Measurements from ENCODE around the gene BACH2.
"Not testable (repeated sequence)": the region's sequence is repeated elsewhere in the genome, so short reads cannot be mapped to it uniquely, and the experiment has no call there.

Gene BACH2

GRCh38 chr6:90183587-90184333 is 112.9 kb downstream of the BACH2 start:
- no peak for DNase-seq (ENCODE audit: low spot score)

DNA sequence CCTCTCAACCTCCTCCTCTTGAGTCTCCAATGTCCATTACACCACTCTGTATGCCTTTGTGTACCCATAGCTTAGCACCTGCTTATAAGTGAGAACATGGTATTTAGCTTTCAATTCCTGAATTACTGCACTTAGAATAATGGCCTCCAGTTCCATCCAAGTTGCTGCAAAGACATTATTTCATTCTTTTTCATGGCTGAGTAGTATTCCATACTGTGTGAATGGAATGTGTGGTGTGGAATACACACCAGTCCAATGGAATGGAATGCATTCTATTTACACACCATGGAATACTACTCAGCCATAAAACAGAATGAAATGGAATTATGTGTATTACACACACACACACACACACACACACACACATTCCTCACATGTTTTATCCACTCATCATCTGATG is 116.1 kb downstream of the BACH2 start:
- DNase-seq (ENCODE audit: low spot score), result no peak

GRCh38 chr6:90179190-90180169 is 117.2 kb downstream of the BACH2 start:
- no peak for DNase-seq (ENCODE audit: low spot score)

DNA sequence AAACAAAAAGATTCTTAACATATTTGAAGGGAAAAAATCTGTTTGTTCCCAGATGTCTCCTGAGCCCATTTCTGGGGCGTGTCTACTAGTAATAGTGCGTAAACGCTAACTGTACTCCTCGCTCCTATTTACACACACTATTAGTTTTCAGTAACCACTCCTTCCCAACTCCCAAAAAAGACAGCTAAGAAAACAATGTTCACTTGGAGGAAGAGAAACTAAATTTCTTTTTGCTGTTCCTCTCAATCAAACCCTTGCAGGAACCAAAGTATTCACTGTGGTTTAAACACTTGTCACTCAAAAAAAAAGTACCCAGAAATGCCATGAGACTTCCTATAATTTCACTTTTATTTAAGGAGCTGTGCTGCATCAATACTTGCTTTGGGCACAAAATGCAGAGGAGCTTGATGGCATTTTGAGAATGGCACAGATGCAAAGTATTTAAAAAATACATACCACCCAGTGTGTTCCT is 118.2 kb downstream of the BACH2 start:
- no peak for DNase-seq (ENCODE audit: low spot score)

GRCh38 chr6:90177544-90178383 is 118.9 kb downstream of the BACH2 start:
- no peak for DNase-seq (ENCODE audit: low spot score)

DNA sequence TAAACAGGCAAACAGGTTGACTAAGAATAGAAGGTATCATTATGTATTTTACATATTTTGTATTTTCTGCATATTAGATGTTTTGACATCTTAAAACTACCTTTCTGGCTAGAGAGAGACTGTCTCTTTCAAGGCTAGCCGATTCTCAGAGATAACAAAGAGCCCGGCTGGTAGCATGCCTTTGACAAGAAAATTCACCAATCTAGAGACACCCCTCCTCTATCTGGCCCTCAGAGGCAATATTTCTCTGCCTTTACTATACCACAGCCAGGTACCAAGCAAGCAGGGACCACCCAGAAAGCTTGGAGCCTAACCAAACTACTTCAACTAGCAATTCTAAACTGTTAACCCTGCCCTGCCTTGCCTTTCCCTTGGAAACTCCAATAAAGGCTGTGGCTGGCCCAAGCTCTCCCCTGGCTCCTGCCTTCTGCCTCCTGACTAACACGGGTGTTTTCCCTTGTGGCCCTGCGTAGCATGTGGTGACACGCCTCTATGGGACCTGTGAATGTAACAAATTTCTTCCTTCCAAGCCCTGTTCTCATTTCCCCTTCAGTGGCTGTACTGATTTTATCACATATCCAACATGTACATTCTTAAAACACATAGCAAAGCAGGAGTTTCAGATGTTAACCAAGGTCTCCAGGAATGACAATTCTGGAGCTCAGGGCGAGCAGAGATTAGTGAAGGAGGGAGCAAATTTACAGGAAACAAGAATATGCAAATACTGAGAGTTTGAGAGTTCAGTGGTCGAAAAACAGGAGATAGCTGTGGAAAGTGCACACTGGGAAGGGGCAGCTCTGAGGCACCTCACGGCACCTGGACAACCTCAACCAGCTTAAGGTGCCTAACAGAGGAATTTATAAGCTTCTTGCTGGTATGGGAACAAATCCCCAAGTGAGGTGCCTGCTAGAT is 120.8 kb downstream of the BACH2 start:
- no peak for DNase-seq (ENCODE audit: low spot score)

DNA sequence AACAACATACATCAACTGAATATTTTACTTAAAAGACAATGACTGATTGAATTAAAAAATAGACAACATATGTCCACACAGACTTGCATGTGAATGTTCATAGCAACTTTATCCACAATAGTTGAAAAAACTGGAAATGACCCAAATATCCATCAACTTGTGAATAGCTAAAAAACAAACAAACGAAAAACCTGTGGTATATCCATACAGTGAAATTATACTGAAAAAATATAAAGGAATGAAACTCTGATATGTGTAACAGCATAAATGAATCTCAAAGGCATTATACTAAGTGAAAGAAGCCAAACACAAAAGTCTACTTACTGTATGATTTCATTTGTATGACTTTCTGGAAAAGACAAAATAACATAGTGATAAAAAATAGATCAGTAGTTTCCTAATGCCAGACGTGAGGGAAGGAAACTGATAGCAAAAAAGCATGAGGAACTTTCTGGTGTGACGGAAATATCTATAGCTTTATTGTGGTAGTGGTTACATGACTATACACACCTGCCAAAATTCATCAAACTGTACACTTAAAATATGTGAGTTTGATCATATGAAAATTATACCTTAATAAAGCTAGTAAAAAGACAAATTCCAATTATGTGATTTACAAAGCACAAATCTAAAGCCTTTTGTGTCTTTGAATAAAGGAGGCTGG is 123.2 kb downstream of the BACH2 start:
- no peak for DNase-seq (ENCODE audit: low spot score)

GRCh38 chr6:90170601-90171000 is 126.0 kb downstream of the BACH2 start:
- DNase-seq (ENCODE audit: low spot score), result no peak

DNA sequence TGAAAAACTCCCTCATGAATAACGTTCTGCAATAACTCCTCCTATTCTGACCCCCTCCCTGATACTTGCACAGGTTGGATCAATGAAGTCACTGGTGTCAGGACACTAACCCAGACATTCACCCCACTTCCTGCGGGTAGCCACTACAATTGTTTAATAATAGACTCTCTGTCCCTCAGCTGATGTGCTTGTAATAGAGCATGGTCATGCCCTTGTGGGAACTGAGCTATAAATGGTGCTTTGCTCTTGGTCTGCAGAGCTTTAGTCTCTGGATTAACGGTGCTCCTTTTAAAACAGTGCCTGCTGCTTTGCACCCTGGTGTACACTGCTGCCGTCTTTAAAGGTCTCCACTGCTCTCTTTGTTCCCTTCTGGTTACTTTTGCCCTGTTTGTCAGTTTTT is 127.3 kb downstream of the BACH2 start:
- DNase-seq (ENCODE audit: low spot score), result no peak

DNA sequence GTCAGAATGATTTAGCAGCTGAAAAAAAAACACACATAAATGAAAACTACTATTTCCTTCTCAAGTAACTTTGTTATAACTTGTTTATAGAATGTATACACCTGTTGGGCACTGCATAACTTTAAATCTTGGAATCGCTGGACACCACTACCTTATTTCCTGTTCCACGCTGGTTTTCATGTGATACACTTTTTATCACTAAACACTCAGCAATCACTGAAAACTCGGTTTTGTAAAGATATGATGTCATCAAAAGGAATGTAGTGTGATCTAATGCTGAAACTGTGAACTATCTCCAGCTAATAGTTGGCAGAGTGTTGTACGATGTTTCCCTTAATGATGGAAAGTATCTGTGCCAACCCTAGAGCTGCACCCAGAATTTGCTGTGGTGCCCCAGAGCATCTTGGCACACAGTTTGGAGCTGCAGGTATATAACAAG is 127.9 kb downstream of the BACH2 start:
- DNase-seq (ENCODE audit: low spot score), result peak; percentile 41

DNA sequence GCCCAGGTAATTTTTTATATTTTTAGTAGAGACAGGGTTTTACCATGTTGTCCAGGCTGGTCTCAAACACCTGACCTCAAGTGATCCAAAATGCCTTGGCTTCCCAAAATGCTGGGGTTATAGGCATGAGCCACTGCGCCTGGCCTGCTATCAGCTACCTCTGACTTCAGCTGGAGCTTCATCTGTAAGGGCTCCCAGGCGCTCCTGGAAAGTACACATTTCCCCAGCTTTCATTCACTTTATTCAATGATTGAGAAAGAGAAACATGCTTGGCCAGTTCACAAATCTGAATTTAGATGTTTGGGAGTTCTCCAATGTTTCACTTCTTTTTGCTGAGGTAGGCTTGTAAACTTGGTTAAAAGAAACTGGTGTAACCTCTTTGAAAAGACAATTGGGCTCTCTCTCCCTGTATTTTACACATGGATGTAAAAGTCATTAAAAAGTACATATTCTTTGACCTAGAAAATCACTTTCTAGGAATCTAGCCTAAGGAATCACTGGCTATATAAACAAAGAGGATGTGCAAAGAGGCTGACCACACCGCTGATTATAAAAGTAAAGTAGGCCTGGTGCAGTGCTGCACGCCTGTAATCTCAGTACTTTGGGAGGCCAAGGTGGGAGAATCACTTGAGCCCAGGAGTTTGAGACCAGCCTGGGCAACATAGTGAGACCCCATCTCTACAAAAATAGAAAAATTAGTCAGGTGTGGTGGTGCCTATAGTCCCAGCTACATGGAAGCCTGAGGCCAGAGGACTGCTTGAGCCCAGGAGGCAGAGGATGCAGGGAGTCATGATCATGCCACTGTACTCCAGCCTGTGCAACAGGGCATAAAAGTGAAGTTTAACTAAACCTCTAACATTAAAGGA is 128.9 kb downstream of the BACH2 start:
- no peak for DNase-seq (ENCODE audit: low spot score)

DNA sequence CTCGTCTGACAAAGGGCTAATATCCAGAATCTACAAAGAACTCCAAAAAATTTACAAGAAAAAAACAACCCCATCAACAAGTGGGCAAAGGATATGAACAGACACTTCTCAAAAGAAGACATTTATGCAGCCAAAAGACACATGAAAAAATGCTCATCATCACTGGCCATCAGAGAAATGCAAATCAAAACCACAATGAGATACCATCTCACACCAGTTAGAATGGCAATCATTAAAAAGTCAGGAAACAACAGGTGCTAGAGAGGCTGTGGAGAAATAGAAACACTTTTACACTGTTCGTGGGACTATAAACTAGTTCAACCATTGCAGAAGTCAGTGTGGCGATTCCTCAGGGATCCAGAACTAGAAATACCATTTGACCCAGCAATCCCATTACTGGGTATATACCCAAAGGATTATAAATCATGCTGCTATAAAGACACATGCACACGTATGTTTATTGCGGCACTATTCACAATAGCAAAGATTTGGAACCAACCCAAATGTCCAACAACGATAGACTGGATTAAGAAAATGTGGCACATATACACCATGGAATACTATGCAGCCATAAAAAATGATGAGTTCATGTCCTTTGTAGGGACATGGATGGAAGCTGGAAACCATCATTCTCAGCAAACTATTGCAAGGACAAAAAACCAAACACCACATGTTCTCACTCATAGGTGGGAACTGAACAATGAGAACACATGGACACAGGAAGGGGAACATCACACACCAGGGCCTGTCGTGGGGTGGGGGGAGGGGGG is 130.3 kb downstream of the BACH2 start:
- DNase-seq (ENCODE audit: low spot score), result not testable (repeated sequence)

- DNase-seq (ENCODE audit: low spot score), result no peak
These were observed 133.8 kb downstream of the BACH2 start for GRCh38 chr6:90162648-90163387.

- DNase-seq (ENCODE audit: low spot score), result no peak
These were observed 136.6 kb downstream of the BACH2 start for GRCh38 chr6:90160013-90160412.

DNA sequence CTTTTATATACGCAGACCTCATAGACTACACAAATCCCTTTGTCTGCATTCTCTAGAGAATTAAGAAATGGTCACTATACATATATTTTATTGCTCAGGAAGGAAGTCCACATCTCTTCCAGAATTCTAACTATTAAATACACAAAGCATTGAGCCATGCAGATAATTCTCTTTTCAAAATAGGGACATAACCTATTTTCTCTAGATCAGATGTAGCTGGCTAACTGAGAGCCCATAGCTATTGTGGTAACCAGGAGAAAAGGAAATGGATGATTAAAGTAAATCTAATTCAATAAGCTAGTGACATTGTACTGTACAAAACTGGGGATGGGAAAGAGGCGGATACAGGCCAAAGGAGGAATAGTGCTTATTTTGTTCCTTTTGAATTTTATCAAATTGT is 137.2 kb downstream of the BACH2 start:
- no peak for DNase-seq (ENCODE audit: low spot score)

- no peak for DNase-seq (ENCODE audit: low spot score)
These were observed 137.7 kb downstream of the BACH2 start for GRCh38 chr6:90158936-90159335.

DNA sequence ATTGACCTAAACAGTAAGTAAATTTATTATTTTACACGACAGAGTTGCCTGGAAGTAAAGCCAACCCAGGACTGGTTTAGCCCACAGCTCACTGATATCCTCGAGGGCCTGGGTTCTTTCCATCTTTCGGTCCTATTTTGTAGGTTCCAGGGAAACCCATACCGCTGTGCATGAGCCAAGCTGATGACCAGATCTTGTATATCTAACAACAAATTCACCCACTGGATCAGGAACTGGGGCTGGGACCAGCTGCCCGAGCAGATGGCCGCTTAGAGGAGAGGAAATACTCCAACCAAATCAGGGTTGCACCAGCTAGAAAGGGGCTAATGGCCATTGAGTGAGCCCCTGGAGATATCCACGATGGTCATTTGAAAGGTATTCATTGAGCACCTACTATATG is 139.2 kb downstream of the BACH2 start:
- DNase-seq (ENCODE audit: low spot score), result no peak

DNA sequence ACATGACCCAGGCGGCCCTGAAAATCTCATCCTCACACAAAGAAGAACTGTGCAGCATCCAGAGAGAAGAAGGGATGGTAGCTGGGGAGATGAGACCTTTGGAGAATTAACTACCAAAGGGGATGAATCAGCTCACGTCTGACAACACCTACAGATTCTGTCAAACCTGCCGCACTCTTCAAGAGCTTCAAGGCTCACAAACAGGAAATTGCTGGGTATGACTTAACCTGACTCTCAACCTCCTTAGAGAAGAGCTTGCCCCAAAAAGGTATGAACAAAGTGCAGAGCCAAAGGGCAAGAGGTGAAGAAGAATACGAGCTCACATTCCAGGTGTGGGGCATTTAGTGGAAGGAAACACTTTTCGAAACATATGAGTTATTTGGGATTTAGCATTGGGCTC is 139.8 kb downstream of the BACH2 start:
- no peak for DNase-seq (ENCODE audit: low spot score)
